Activated CD8-positive, alpha-beta memory T cell treated with anti-CD3 and anti-CD28 coated beads, Interleukin-2, amount 50 U/mL, for 1 hour (primary cell): Measurements from ENCODE around the gene SPC24.

Experiments
- DNase-seq: peaks from one replicate; pipeline ENCODE4 v3.0.0-alpha.2; 2020; ENCODE audit errors: extremely low read depth

Gene SPC24

GRCh38 chr19:11155373-11156120, at the start of gene SPC24:
SPC24 (minus strand) TSS chr19:11155782; CDS start chr19:11155776, 6 bp downstream.
- DNase-seq = peak; percentile 74

GRCh38 chr19:11204943-11205349, 49.4 kb upstream of the SPC24 start:
- no peak for DNase-seq

- DNase-seq = no peak
These were observed 48.6 kb upstream of the SPC24 start for GRCh38 chr19:11204076-11204602.

- no peak for DNase-seq
These were observed 47.9 kb upstream of the SPC24 start for GRCh38 chr19:11203194-11204075.

- DNase-seq = no peak
These were observed 47.1 kb upstream of the SPC24 start for GRCh38 chr19:11202488-11203193.

- no peak for DNase-seq
These were observed 46.2 kb upstream of the SPC24 start for GRCh38 chr19:11201791-11202190.

- DNase-seq = no peak
These were observed 45.3 kb upstream of the SPC24 start for GRCh38 chr19:11200931-11201330.

- no peak for DNase-seq
These were observed 44.5 kb upstream of the SPC24 start for GRCh38 chr19:11200015-11200574.

- no peak for DNase-seq
These were observed 43.9 kb upstream of the SPC24 start for GRCh38 chr19:11199517-11199916.

- no peak for DNase-seq
These were observed 43.3 kb upstream of the SPC24 start for GRCh38 chr19:11198769-11199424.

GRCh38 chr19:11198175-11198534, 42.6 kb upstream of the SPC24 start:
- no peak for DNase-seq

GRCh38 chr19:11197291-11198174, 42.0 kb upstream of the SPC24 start, which contains the start of gene KANK2:
KANK2 (minus strand) TSS chr19:11197545; CDS start chr19:11194511, 3,034 bp downstream.
- no peak for DNase-seq

- no peak for DNase-seq
These were observed 41.1 kb upstream of the SPC24 start for GRCh38 chr19:11196406-11197287.

- no peak for DNase-seq
These were observed 40.1 kb upstream of the SPC24 start for GRCh38 chr19:11195681-11196080.

GRCh38 chr19:11194656-11195558, 39.3 kb upstream of the SPC24 start:
- DNase-seq = no peak

- no peak for DNase-seq
These were observed 38.6 kb upstream of the SPC24 start for GRCh38 chr19:11194173-11194572.

GRCh38 chr19:11192957-11193939, 37.7 kb upstream of the SPC24 start:
- no peak for DNase-seq
